HUES48 (cell line): ENCODE measurements around the gene SLC35F4.
"Not testable (repeated sequence)": the region's sequence is repeated elsewhere in the genome, so short reads cannot be mapped to it uniquely, and the experiment has no call there.

ENCODE experiments used
- H3K27ac ChIP-seq: one replicate; pipeline ENCODE4 v1.7.0; 2013; ENCODE audit warnings: low read depth, low read length, inconsistent platforms
- H3K27me3 ChIP-seq: 2 replicates; pipeline ENCODE4 v1.6.1; 2013; ENCODE audit warnings: mild to moderate bottlenecking, low read length; ENCODE audit not compliant: control insufficient read depth, insufficient read depth
- H3K36me3 ChIP-seq: 2 replicates; pipeline ENCODE4 v1.6.1; 2013; ENCODE audit warnings: low read length; ENCODE audit not compliant: control insufficient read depth, insufficient read depth
- H3K4me1 ChIP-seq: 2 replicates; pipeline ENCODE4 v1.6.1; 2013; ENCODE audit warnings: mild to moderate bottlenecking, low read length; ENCODE audit not compliant: control insufficient read depth, insufficient read depth
- H3K4me3 ChIP-seq: 2 replicates; pipeline ENCODE4 v1.5.1; 2013; ENCODE audit warnings: mild to moderate bottlenecking, low read depth, low read length
- H3K9ac ChIP-seq: 2 replicates; pipeline ENCODE4 v1.6.1; 2013; ENCODE audit warnings: mild to moderate bottlenecking, low read depth, low read length, moderate library complexity
- H3K9me3 ChIP-seq: 2 replicates; pipeline ENCODE4 v1.6.1; 2013; ENCODE audit warnings: low read length; ENCODE audit not compliant: control insufficient read depth, insufficient read depth

SLC35F4 gene

GRCh38 chr14:57871459-57872080, 5.7 kb upstream of the SLC35F4 start:
- peaks cover 9% of the 10 kb centered on the region for H3K4me1 ChIP-seq
- no peaks in the 10 kb centered on the region for H3K9me3 ChIP-seq
- no peak overlapping the region for H3K4me3 ChIP-seq
- H3K9ac ChIP-seq: no peak overlapping the region
- H3K36me3 ChIP-seq: no peaks in the 10 kb centered on the region
- H3K27ac ChIP-seq: no peak overlapping the region
- H3K27me3 ChIP-seq: peaks cover 6% of the 10 kb centered on the region

GRCh38 chr14:57870686-57871457, 5.0 kb upstream of the SLC35F4 start:
- peaks cover 12% of the 10 kb centered on the region for H3K4me1 ChIP-seq
- H3K9ac ChIP-seq: no peak overlapping the region
- peaks cover 13% of the 10 kb centered on the region for H3K27me3 ChIP-seq

GRCh38 chr14:57869617-57870016, 3.7 kb upstream of the SLC35F4 start:
- Histone ChIP-seq H3K4me1 (peaks cover 12% of the 10 kb centered on the region), H3K36me3 (no peaks in the 10 kb centered on the region), H3K4me3 (no peak overlapping the region), H3K27me3 (peaks cover 21% of the 10 kb centered on the region), H3K9me3 (no peaks in the 10 kb centered on the region), H3K9ac (no peak overlapping the region), H3K27ac (no peak overlapping the region)

More at GRCh38 chr14:57870686-57871457, 5.0 kb upstream of the SLC35F4 start:
- Histone ChIP-seq H3K27ac (no peak overlapping the region), H3K4me3 (no peak overlapping the region), H3K36me3 (no peaks in the 10 kb centered on the region), H3K9me3 (no peaks in the 10 kb centered on the region)

GRCh38 chr14:57866199-57866705, 360 bp upstream of the SLC35F4 start:
- peaks cover 36% of the 10 kb centered on the region for H3K27me3 ChIP-seq
- H3K4me3 ChIP-seq: peak overlapping the region; percentile 71

GRCh38 chr14:57865066-57865402, 858 bp downstream of the SLC35F4 start:
- Histone ChIP-seq H3K9me3 (no peaks in the 10 kb centered on the region), H3K27me3 (peaks cover 36% of the 10 kb centered on the region), H3K4me3 (peak overlapping the region; percentile 71)

More at GRCh38 chr14:57866199-57866705, 360 bp upstream of the SLC35F4 start:
- H3K36me3 ChIP-seq: no peaks in the 10 kb centered on the region
- H3K4me1 ChIP-seq: peaks cover 6% of the 10 kb centered on the region
- H3K9ac ChIP-seq: no peak overlapping the region
- H3K9me3 ChIP-seq: no peaks in the 10 kb centered on the region
- no peak overlapping the region for H3K27ac ChIP-seq

GRCh38 chr14:57864659-57865058, 1.2 kb downstream of the SLC35F4 start:
- 0 out of 2 replicates have a peak, but pooled peaks cover 3% of the 10 kb centered on the region for H3K4me1 ChIP-seq
- H3K9me3 ChIP-seq: no peaks in the 10 kb centered on the region
- H3K36me3 ChIP-seq: no peaks in the 10 kb centered on the region
- peak overlapping the region; percentile 49 for H3K4me3 ChIP-seq
- no peak overlapping the region for H3K27ac ChIP-seq
- H3K27me3 ChIP-seq: peaks cover 36% of the 10 kb centered on the region
- H3K9ac ChIP-seq: no peak overlapping the region

More at GRCh38 chr14:57865066-57865402, 858 bp downstream of the SLC35F4 start:
- Histone ChIP-seq H3K4me1 (0 out of 2 replicates have a peak, but pooled peaks cover 3% of the 10 kb centered on the region), H3K36me3 (no peaks in the 10 kb centered on the region), H3K27ac (no peak overlapping the region), H3K9ac (no peak overlapping the region)

- no peaks in the 10 kb centered on the region for H3K36me3 ChIP-seq
- H3K9me3 ChIP-seq: no peaks in the 10 kb centered on the region
- H3K27me3 ChIP-seq: peaks cover 36% of the 10 kb centered on the region
- 0 out of 2 replicates have a peak, but pooled peaks cover 3% of the 10 kb centered on the region for H3K4me1 ChIP-seq
- H3K27ac ChIP-seq: no peak overlapping the region
- no peak overlapping the region for H3K9ac ChIP-seq
- no peak overlapping the region for H3K4me3 ChIP-seq
Measured at GRCh38 chr14:57863471-57863870, 2.4 kb downstream of the SLC35F4 start.

- H3K4me1 ChIP-seq, H3K36me3 ChIP-seq, H3K9me3 ChIP-seq, H3K9ac ChIP-seq, H3K27ac ChIP-seq, H3K27me3 ChIP-seq, H3K4me3 ChIP-seq: not testable (repeated sequence)
Measured at GRCh38 chr14:57855666-57856065, 10.2 kb downstream of the SLC35F4 start.

GRCh38 chr14:57854571-57854970, 11.3 kb downstream of the SLC35F4 start:
- Histone ChIP-seq H3K4me3 (no peak overlapping the region), H3K9ac (no peak overlapping the region), H3K27ac (no peak overlapping the region), H3K4me1 (no peaks in the 10 kb centered on the region), H3K9me3 (no peaks in the 10 kb centered on the region; the same call in 1 of the 2 replicates), H3K36me3 (no peaks in the 10 kb centered on the region), H3K27me3 (no peaks in the 10 kb centered on the region)

- no peak overlapping the region for H3K27ac ChIP-seq
- H3K4me1 ChIP-seq: no peaks in the 10 kb centered on the region
- no peaks in the 10 kb centered on the region; the same call in 1 of the 2 replicates for H3K9me3 ChIP-seq
- H3K9ac ChIP-seq: no peak overlapping the region
- H3K4me3 ChIP-seq: no peak overlapping the region
- no peaks in the 10 kb centered on the region for H3K36me3 ChIP-seq
- H3K27me3 ChIP-seq: no peaks in the 10 kb centered on the region
Measured at GRCh38 chr14:57851354-57851753, 14.5 kb downstream of the SLC35F4 start.

GRCh38 chr14:57848786-57849185, 17.1 kb downstream of the SLC35F4 start:
- H3K9ac ChIP-seq: no peak overlapping the region
- H3K36me3 ChIP-seq: no peaks in the 10 kb centered on the region
- H3K4me3 ChIP-seq: no peak overlapping the region
- H3K27ac ChIP-seq: no peak overlapping the region
- no peaks in the 10 kb centered on the region for H3K27me3 ChIP-seq
- H3K4me1 ChIP-seq: no peaks in the 10 kb centered on the region
- H3K9me3 ChIP-seq: no peaks in the 10 kb centered on the region
